Ascending aorta (tissue), 2 donors: Measurements from ENCODE around the gene MPRIP. TPM values are rescaled to one million over a fixed set of nuclear protein-coding genes. Genes with fewer than 3 reads are reported as not detected.

Experiments used
- DNase-seq, 2 donors: peaks; one replicate each; pipeline ENCODE4 v3.0.0-alpha.2; 2019; ENCODE audit warnings: low spot score in 2 of 2
- H3K27ac ChIP-seq, 2 donors: fragments of 200-600 bp; sonication (generic); one replicate each; pipeline ENCODE4 v1.5.1; 2016 to 2017; ENCODE audit warnings: mild to moderate bottlenecking in 1 of 2
- H3K27me3 ChIP-seq: fragments of 200-600 bp; sonication (generic); one replicate; pipeline ENCODE4 v1.5.1; 2017
- H3K36me3 ChIP-seq, 2 donors: fragments of 200-600 bp; sonication (generic); one replicate each; pipeline ENCODE4 v1.5.1; 2016
- H3K4me1 ChIP-seq, 2 donors: fragments of 200-600 bp; sonication (generic); one replicate each; pipeline ENCODE4 v1.5.1; 2016 to 2017; ENCODE audit warnings: mild to moderate bottlenecking in 1 of 2
- H3K4me3 ChIP-seq, 2 donors: fragments of 200-600 bp; sonication (generic); one replicate each; pipeline ENCODE4 v1.5.1; 2016 to 2017; ENCODE audit warnings: mild to moderate bottlenecking in 1 of 2
- H3K9me3 ChIP-seq, 2 donors: fragments of 200-600 bp; sonication (generic); one replicate each; pipeline ENCODE4 v1.5.1; 2016
- CTCF ChIP-seq, 3 experiments: fragments of 200-600 bp in 2 of 3; fragments of 450-650 bp in 1 of 3; sonication (generic) in 2 of 3; IDR thresholded peaks; one replicate each; pipeline ENCODE4 v1.5.1; 2016 to 2019; ENCODE audit warnings: antibody characterized with exemption in 3 of 3, mild to moderate bottlenecking in 1 of 3, moderate library complexity in 1 of 3
- intact Hi-C: fragments of 100-400 bp; cut with DNase I; formaldehyde crosslinking; loops from one replicate; pipeline ENCODE4 v1.15.1; 2023
- total RNA-seq: library from RNA; depleted of rRNA; stranded (reverse); fragments of >200 nt; gene quantifications from one replicate; pipeline ENCODE4 v1.1.0, GENCODE V29; 2016

Gene MPRIP
- total RNA-seq, 1 donor from 2014 or later, result 246 TPM

GRCh38 chr17:17164676-17165075 lies 122.4 kb downstream of the MPRIP start:
- intact Hi-C loops, result no loop called here
- Histone ChIP-seq H3K4me3 (no peak overlapping the region), H3K36me3 (peaks cover 76 to 90% of the 10 kb centered on the region in 2 donors), H3K27ac (no peak overlapping the region), H3K4me1 (no peaks in the 10 kb centered on the region), H3K27me3 (no peaks in the 10 kb centered on the region), H3K9me3 (no peaks in the 10 kb centered on the region)
- TF ChIP-seq CTCF (IDR thresholded peaks at IDR 0.05), result no peak
- DNase-seq, result no peak

DNA sequence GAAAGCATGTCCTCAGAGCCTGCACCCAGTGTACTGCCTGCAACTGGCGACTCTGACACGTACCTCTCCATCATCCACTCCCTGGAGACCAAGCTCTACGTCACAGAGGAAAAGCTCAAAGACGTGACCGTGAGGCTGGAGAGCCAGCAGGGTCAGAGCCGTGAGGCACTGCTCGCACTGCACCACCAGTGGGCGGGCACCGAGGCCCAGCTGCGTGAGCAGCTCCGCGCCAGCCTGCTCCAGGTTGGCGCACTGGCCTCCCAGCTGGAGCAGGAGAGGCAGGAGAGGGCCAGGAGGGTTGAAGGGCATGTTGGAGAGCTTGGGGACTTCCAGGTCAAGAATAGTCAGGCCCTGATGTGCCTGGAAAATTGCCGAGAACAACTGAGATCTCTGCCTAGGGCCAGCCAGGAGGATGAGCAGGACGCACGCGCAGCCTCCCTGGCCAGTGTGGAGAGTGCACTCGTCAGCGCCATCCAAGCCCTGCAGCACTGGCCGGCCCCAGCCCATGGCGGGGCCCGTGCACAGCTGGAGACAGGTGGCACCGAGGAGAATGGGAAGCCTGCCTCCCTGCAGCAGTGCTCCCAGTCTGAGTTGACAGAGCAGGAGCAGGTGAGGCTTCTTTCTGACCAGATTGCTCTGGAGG lies 123.5 kb downstream of the MPRIP start:
- Histone ChIP-seq H3K27ac (no peak overlapping the region), H3K27me3 (no peaks in the 10 kb centered on the region), H3K36me3 (peaks cover 67 to 88% of the 10 kb centered on the region in 2 donors), H3K9me3 (no peaks in the 10 kb centered on the region), H3K4me3 (no peak overlapping the region), H3K4me1 (no peaks in the 10 kb centered on the region)
- intact Hi-C loops, result no loop called here
- no peak for TF ChIP-seq CTCF (IDR thresholded peaks at IDR 0.05)
- no peak for DNase-seq

GRCh38 chr17:17166446-17166845 lies 124.2 kb downstream of the MPRIP start:
- peaks cover 61 to 85% of the 10 kb centered on the region in 2 donors for H3K36me3 ChIP-seq
- no peaks in the 10 kb centered on the region for H3K4me1 ChIP-seq
- H3K27ac ChIP-seq, result no peak overlapping the region
- intact Hi-C loops, result no loop called here
- H3K9me3 ChIP-seq, result no peaks in the 10 kb centered on the region
- H3K27me3 ChIP-seq, result no peaks in the 10 kb centered on the region
- no peak for TF ChIP-seq CTCF (IDR thresholded peaks at IDR 0.05)
- DNase-seq, result no peak
- H3K4me3 ChIP-seq, result no peak overlapping the region

GRCh38 chr17:17167356-17167755 lies 125.1 kb downstream of the MPRIP start:
- DNase-seq, result no peak
- Histone ChIP-seq H3K27me3 (no peaks in the 10 kb centered on the region), H3K9me3 (no peaks in the 10 kb centered on the region), H3K4me3 (no peak overlapping the region), H3K36me3 (peaks cover 68 to 85% of the 10 kb centered on the region in 2 donors), H3K27ac (no peak overlapping the region), H3K4me1 (no peaks in the 10 kb centered on the region)
- no peak for TF ChIP-seq CTCF (IDR thresholded peaks at IDR 0.05)
- intact Hi-C loops, result no loop called here

- Histone ChIP-seq H3K4me1 (no peaks in the 10 kb centered on the region), H3K4me3 (no peak overlapping the region), H3K27me3 (no peaks in the 10 kb centered on the region), H3K36me3 (peaks cover 71 to 85% of the 10 kb centered on the region in 2 donors), H3K27ac (no peak overlapping the region), H3K9me3 (no peaks in the 10 kb centered on the region)
- no peak for DNase-seq
- TF ChIP-seq CTCF (IDR thresholded peaks at IDR 0.05), result no peak
- intact Hi-C loops, result no loop called here
These were observed 125.7 kb downstream of the MPRIP start for GRCh38 chr17:17167986-17168385.

GRCh38 chr17:17168401-17168800 lies 126.1 kb downstream of the MPRIP start:
- no peak for TF ChIP-seq CTCF (IDR thresholded peaks at IDR 0.05)
- H3K27ac ChIP-seq, result no peak overlapping the region
- H3K27me3 ChIP-seq, result no peaks in the 10 kb centered on the region
- H3K36me3 ChIP-seq, result peaks cover 71 to 87% of the 10 kb centered on the region in 2 donors
- DNase-seq, result no peak
- H3K4me1 ChIP-seq, result no peaks in the 10 kb centered on the region
- H3K4me3 ChIP-seq, result no peak overlapping the region
- H3K9me3 ChIP-seq, result no peaks in the 10 kb centered on the region
- intact Hi-C loops, result no loop called here
